Sigmoid colon (tissue), 4 donors: Measurements from ENCODE around the gene NACC2.

Experiments used
- EP300 ChIP-seq, 4 donors: sonication (generic); formaldehyde crosslinking; IDR thresholded peaks; one replicate each; pipeline ENCODE4 v1.6.1; 2017; ENCODE audit warnings: antibody characterized with exemption in 4 of 4
- POLR2A ChIP-seq, 2 donors: fragments of 450-650 bp; IDR thresholded peaks; one replicate each; pipeline ENCODE4 v1.6.1; 2016; ENCODE audit warnings: antibody characterized with exemption in 2 of 2, mild to moderate bottlenecking in 2 of 2, moderate library complexity in 2 of 2
- POLR2AphosphoS5 ChIP-seq, 4 donors: sonication (generic); formaldehyde crosslinking; IDR thresholded peaks; one replicate each; pipeline ENCODE4 v1.6.1; 2017; ENCODE audit warnings: antibody characterized with exemption in 4 of 4
- TF ChIP-seq, protein P1 (sequence below), 4 experiments: fragments of 450-650 bp in 3 of 4; fragments of 200-600 bp in 1 of 4; IDR thresholded peaks; one replicate each; pipeline ENCODE4 v1.5.1; 2016 to 2019; ENCODE audit warnings: antibody characterized with exemption in 4 of 4, mild to moderate bottlenecking in 3 of 4, moderate library complexity in 2 of 4

DNA sequence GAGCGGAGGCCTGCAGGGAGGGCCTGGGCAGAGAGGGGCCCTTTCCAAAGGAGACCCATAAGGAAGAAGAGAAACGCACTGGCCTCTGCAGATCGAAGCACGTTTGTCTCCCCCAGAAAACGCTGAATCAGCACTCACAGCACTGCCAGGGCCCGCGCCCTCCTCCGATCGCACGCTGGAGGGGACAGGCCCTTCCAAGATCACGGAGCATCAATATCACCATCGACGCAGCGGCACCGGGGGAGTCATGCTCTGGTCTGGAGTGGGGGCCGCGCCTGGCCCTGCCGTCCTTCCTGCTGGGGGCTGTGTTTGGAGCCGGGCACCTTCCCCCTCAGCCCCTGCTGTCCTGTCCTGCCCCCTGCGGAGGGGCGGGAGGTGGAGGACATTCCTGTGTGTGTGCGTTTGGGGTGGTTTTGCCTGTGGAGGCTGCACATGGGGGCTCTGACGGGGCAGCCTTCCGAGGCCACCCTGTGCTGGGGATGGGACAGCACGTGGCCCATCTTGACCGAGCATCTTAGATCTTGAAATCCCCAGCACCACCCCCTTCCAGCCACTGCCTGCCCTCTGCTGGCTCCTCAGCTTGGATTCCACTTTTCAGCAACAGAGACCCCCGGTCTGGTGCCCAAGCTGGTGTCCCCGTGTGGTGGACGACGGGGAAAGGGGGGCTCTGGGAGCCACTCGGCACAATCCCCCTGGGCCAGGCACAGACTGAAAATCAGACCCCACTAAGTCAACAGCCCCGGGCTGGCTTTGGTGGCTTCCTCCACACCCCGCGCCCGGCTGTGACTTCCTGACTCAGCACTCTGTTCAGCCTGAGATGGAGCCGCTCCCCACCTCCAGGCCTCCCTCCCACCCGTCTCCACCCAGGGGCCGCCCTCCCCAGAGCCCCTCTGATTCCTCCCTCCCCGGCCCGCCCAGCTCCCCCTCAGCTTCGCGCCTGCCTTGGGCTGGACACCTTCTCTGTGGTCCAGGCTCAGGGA lies 15.3 kb upstream of the NACC2 start:
- TF ChIP-seq POLR2A (IDR thresholded peaks at IDR 0.05) (no peak), EP300 (IDR thresholded peaks at IDR 0.05) (no peak), POLR2AphosphoS5 (IDR thresholded peaks at IDR 0.05) (no peak)
- TF ChIP-seq, protein P1, sequence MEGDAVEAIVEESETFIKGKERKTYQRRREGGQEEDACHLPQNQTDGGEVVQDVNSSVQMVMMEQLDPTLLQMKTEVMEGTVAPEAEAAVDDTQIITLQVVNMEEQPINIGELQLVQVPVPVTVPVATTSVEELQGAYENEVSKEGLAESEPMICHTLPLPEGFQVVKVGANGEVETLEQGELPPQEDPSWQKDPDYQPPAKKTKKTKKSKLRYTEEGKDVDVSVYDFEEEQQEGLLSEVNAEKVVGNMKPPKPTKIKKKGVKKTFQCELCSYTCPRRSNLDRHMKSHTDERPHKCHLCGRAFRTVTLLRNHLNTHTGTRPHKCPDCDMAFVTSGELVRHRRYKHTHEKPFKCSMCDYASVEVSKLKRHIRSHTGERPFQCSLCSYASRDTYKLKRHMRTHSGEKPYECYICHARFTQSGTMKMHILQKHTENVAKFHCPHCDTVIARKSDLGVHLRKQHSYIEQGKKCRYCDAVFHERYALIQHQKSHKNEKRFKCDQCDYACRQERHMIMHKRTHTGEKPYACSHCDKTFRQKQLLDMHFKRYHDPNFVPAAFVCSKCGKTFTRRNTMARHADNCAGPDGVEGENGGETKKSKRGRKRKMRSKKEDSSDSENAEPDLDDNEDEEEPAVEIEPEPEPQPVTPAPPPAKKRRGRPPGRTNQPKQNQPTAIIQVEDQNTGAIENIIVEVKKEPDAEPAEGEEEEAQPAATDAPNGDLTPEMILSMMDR (IDR thresholded peaks at IDR 0.05), result peak in 2 of 4 experiments; percentile 17 to 25
